OCI-LY1 (cell line): ENCODE data around the gene ZNF552.

Experiments
- H2AFZ ChIP-seq: fragments of 200-600 bp; sonication (generic), shearing (Covaris generic); 2 replicates; pipeline ENCODE4 v1.6.0; 2014; ENCODE audit warnings: antibody characterized with exemption, mild to moderate bottlenecking, low read length
- H3F3A ChIP-seq: fragments of 200-600 bp; sonication (generic), shearing (Covaris generic); 2 replicates; pipeline ENCODE4 v1.6.0; 2014; ENCODE audit warnings: mild to moderate bottlenecking, antibody characterized with exemption, low read length, moderate library complexity; ENCODE audit not compliant: insufficient read depth
- H3K27ac ChIP-seq: fragments of 200-600 bp; sonication (generic); 2 replicates; pipeline ENCODE4 v1.5.1; 2014; ENCODE audit warnings: low read length, mixed run types, mild to moderate bottlenecking, low read depth; ENCODE audit not compliant: poor library complexity, severe bottlenecking
- H3K27me3 ChIP-seq: fragments of 200-600 bp; sonication (generic); 2 replicates; pipeline ENCODE4 v1.6.0; 2014; ENCODE audit warnings: antibody characterized with exemption, mild to moderate bottlenecking, low read length, moderate library complexity; ENCODE audit not compliant: insufficient read depth
- H3K36me3 ChIP-seq: fragments of 200-600 bp; sonication (generic); 2 replicates; pipeline ENCODE4 v1.6.1; 2014; ENCODE audit warnings: mild to moderate bottlenecking, antibody characterized with exemption, low read length, moderate library complexity, mixed read lengths; ENCODE audit not compliant: insufficient read depth
- H3K4me1 ChIP-seq: fragments of 200-600 bp; sonication (generic); 2 replicates; pipeline ENCODE4 v1.5.1; 2014; ENCODE audit warnings: mild to moderate bottlenecking, low read length, moderate library complexity; ENCODE audit not compliant: insufficient read depth, severe bottlenecking
- H3K4me2 ChIP-seq: fragments of 200-600 bp; sonication (generic), shearing (Covaris generic); 2 replicates; pipeline ENCODE4 v1.6.1; 2014; ENCODE audit warnings: low read length
- H3K4me3 ChIP-seq: fragments of 200-600 bp; sonication (generic); 2 replicates; pipeline ENCODE4 v1.5.1; 2014; ENCODE audit warnings: low read length, low read depth, mild to moderate bottlenecking, mixed read lengths; ENCODE audit not compliant: poor library complexity, severe bottlenecking
- H3K79me2 ChIP-seq: fragments of 200-600 bp; shearing (Covaris generic); 2 replicates; pipeline ENCODE4 v1.6.1; 2016; ENCODE audit warnings: mixed run types, low read length, mixed read lengths; ENCODE audit not compliant: insufficient read depth
- H3K9ac ChIP-seq: fragments of 200-600 bp; sonication (generic), shearing (Covaris generic); 2 replicates; pipeline ENCODE4 v1.6.1; 2014; ENCODE audit warnings: mild to moderate bottlenecking, low read length, mixed read lengths
- H3K9me2 ChIP-seq: fragments of 200-600 bp; sonication (generic), shearing (Covaris generic); 2 replicates; pipeline ENCODE4 v1.6.1; 2014; ENCODE audit warnings: low read depth, mild to moderate bottlenecking, low read length, mixed read lengths
- H3K9me3 ChIP-seq: fragments of 200-600 bp; shearing (Covaris generic); 2 replicates; pipeline ENCODE4 v1.6.1; 2014; ENCODE audit warnings: low read length, mixed read lengths
- H4K20me1 ChIP-seq: fragments of 200-600 bp; sonication (generic), shearing (Covaris generic); 2 replicates; pipeline ENCODE4 v1.6.0; 2016; ENCODE audit warnings: mild to moderate bottlenecking, low read length; ENCODE audit not compliant: insufficient read depth
- CTCF ChIP-seq: fragments of 200-600 bp; sonication (generic), shearing (Covaris generic); IDR thresholded peaks from 2 replicates; pipeline ENCODE4 v1.5.1; 2017; ENCODE audit warnings: mild to moderate bottlenecking, antibody characterized with exemption, low read length, moderate library complexity, mixed read lengths
- EZH2 ChIP-seq: fragments of 200-600 bp; sonication (generic), shearing (Covaris generic); IDR thresholded peaks from 2 replicates; pipeline ENCODE4 v1.8.0; 2017; ENCODE audit warnings: borderline replicate concordance, mixed run types, mild to moderate bottlenecking, antibody characterized with exemption, low read length, moderate library complexity, mixed read lengths

ZNF552 gene

GRCh38 chr19:57757941-57758340 lies 56.8 kb downstream of the ZNF552 start:
- H3K27ac ChIP-seq: no peak overlapping the region
- no peak overlapping the region for H3K9ac ChIP-seq
- H3K36me3 ChIP-seq: peaks cover 88% of the 10 kb centered on the region
- no peak overlapping the region for H3K4me3 ChIP-seq
- H4K20me1 ChIP-seq: no peaks in the 10 kb centered on the region
- no peaks in the 10 kb centered on the region for H3K79me2 ChIP-seq
- TF ChIP-seq EZH2 (no peak), CTCF (no peak)
- H3K4me1 ChIP-seq: no peaks in the 10 kb centered on the region
- no peak overlapping the region for H2AFZ ChIP-seq
- H3F3A ChIP-seq: no peaks in the 10 kb centered on the region
- H3K4me2 ChIP-seq: no peak overlapping the region
- peaks cover 25% of the 10 kb centered on the region for H3K9me3 ChIP-seq
- H3K9me2 ChIP-seq: no peaks in the 10 kb centered on the region
- H3K27me3 ChIP-seq: no peaks in the 10 kb centered on the region
